ENCODE results near the gene MEGF8.

MEGF8 gene

GRCh38 chr19:42362342-42362741 is 36.9 kb downstream of the MEGF8 start:
- DNase-seq: no peak

GRCh38 chr19:42362891-42363440 is 37.5 kb downstream of the MEGF8 start:
- no peak for DNase-seq

GRCh38 chr19:42363614-42364346 is 38.3 kb downstream of the MEGF8 start:
- DNase-seq: no peak

GRCh38 chr19:42366673-42367072 is 41.2 kb downstream of the MEGF8 start:
- no peak for DNase-seq

- DNase-seq: no peak
These were observed 42.5 kb downstream of the MEGF8 start for GRCh38 chr19:42367929-42368328.

GRCh38 chr19:42368360-42368759 is 42.9 kb downstream of the MEGF8 start:
- DNase-seq: no peak

GRCh38 chr19:42368765-42369164 is 43.3 kb downstream of the MEGF8 start:
- no peak for DNase-seq

GRCh38 chr19:42369433-42370067 is 44.1 kb downstream of the MEGF8 start:
- no peak for DNase-seq

GRCh38 chr19:42370068-42370520 is 44.7 kb downstream of the MEGF8 start:
- no peak for DNase-seq

GRCh38 chr19:42370626-42371175 is 45.3 kb downstream of the MEGF8 start:
- no peak for DNase-seq

- DNase-seq: no peak
These were observed 49.5 kb downstream of the MEGF8 start for GRCh38 chr19:42374826-42375376.

GRCh38 chr19:42375415-42376176 is 50.2 kb downstream of the MEGF8 start:
- DNase-seq: no peak

- no peak for DNase-seq
These were observed 50.7 kb downstream of the MEGF8 start for GRCh38 chr19:42376177-42376555.

GRCh38 chr19:42378225-42379215 is 53.1 kb downstream of the MEGF8 start:
- no peak for DNase-seq

- DNase-seq: no peak
These were observed 54.7 kb downstream of the MEGF8 start for GRCh38 chr19:42380155-42380554.

- peak; percentile 69 for DNase-seq
These were observed 61.7 kb downstream of the MEGF8 start for GRCh38 chr19:42386974-42387707.

- no peak for DNase-seq
These were observed 63.5 kb downstream of the MEGF8 start for GRCh38 chr19:42388851-42389489.

GRCh38 chr19:42389899-42390298 is 64.5 kb downstream of the MEGF8 start, which contains the start of gene CNFN:
Gene CNFN (minus strand): TSS chr19:42390297. CDS start chr19:42389037, 1,260 bp downstream.
- DNase-seq: no peak

- DNase-seq: no peak
These were observed 66.7 kb downstream of the MEGF8 start for GRCh38 chr19:42392165-42392564.

GRCh38 chr19:42394751-42395150 is 69.3 kb downstream of the MEGF8 start:
- no peak for DNase-seq
